Effector memory CD4-positive, alpha-beta T cell (primary cell): ENCODE results near the gene PMEPA1.
A peak's percentile ranks its signal among the peaks of the same experiment; 100 is the strongest.
"Not testable (repeated sequence)": the region's sequence is repeated elsewhere in the genome, so short reads cannot be mapped to it uniquely, and the experiment has no call there.

Experiments used
- DNase-seq, 3 donors: peaks; one replicate each; pipeline ENCODE4 v3.0.0-alpha.2; 2020
- H3K27ac ChIP-seq: 2 replicates; pipeline ENCODE4 v1.7.0; 2013; ENCODE audit warnings: mild to moderate bottlenecking, low read length, moderate library complexity; ENCODE audit not compliant: insufficient read depth, poor library complexity, severe bottlenecking
- H3K27me3 ChIP-seq: replicated peaks from 2 replicates; pipeline ENCODE4 v1.7.0; 2013; ENCODE audit warnings: mild to moderate bottlenecking, low read length; ENCODE audit not compliant: insufficient read depth, control insufficient read depth, poor library complexity, severe bottlenecking
- H3K36me3 ChIP-seq: 2 replicates; pipeline ENCODE4 v1.7.0; 2013; ENCODE audit warnings: mild to moderate bottlenecking, low read length, moderate library complexity; ENCODE audit not compliant: control insufficient read depth, insufficient read depth
- H3K4me1 ChIP-seq: 2 replicates; pipeline ENCODE4 v1.7.0; 2013; ENCODE audit warnings: low read length, mild to moderate bottlenecking; ENCODE audit not compliant: control insufficient read depth, insufficient read depth, poor library complexity, severe bottlenecking
- H3K4me3 ChIP-seq: 2 replicates; pipeline ENCODE4 v1.7.0; 2013; ENCODE audit warnings: low read length, low read depth, mild to moderate bottlenecking; ENCODE audit not compliant: insufficient read depth, poor library complexity, severe bottlenecking
- H3K9me3 ChIP-seq: 2 replicates; pipeline ENCODE4 v1.7.0; 2013; ENCODE audit warnings: mild to moderate bottlenecking, low read length, moderate library complexity; ENCODE audit not compliant: control insufficient read depth

Gene PMEPA1

DNA sequence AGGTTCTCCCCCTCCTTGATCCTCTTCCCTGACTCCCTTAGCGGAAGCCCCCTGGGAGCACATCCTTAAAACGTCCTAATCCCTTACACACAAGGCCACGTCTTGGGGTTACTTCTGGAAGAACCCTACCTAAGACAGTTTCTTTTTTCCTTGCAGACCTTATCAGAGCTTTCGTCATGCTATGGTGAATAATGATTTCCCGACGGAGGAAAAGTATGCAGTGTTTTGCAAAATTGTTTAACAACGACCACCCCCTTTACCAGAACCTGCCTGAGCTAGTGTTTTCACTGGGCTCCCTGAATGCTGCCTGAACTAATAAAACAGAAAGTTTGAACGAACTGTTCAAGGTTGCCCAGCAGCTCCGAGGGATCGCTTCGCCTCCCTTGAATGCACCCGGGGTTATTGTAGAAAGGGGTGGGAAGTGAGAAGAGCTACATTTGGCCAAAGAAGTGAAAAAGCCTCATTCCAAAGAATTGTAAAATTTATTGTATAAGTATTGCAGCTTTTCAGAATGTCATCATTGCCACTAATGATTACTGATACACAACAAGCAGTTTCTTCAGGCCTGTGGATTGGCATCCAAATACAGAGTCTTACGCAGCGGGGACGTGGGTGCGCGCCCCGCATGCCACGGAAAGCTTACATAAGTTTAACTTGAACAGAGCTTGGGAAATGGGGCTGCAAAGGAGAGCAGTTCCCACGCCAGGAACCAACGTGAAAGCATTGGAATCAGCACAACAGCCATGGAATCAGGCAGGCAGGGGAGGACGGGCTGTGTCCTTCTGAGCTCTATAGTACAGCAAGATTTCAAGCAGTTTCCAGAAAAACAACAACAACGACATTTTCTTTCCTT lies 61.7 kb downstream of the PMEPA1 start:
- Histone ChIP-seq H3K36me3 (no peaks in the 10 kb centered on the region), H3K9me3 (no peaks in the 10 kb centered on the region), H3K4me1 (no peaks in the 10 kb centered on the region), H3K27me3 (no peaks in the 10 kb centered on the region), H3K4me3 (no peak overlapping the region), H3K27ac (no peak overlapping the region)
- DNase-seq: no peak

- no peaks in the 10 kb centered on the region for H3K4me1 ChIP-seq
- no peak for DNase-seq
- H3K9me3 ChIP-seq: no peaks in the 10 kb centered on the region
- H3K36me3 ChIP-seq: no peaks in the 10 kb centered on the region
- H3K4me3 ChIP-seq: no peak overlapping the region
- no peak overlapping the region for H3K27ac ChIP-seq
- H3K27me3 ChIP-seq: no peaks in the 10 kb centered on the region
Observed at GRCh38 chr20:57647006-57647932, 62.5 kb downstream of the PMEPA1 start.

DNA sequence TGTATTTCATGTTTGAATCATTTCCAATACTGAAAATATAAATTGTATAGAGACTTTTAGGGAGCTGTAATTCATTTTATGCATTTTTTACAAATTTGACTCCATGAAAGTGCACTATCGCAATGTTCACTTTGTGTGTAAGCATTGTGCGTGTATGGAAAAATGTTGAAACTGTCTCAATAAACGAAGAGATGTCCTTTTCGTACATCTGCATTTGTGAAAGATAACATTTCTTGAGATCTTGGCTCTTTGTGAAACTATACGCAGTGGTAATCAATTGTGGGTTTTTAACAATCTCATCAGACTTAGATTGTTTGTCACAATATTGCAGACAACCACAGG lies 70.9 kb downstream of the PMEPA1 start:
- Histone ChIP-seq H3K27ac (no peak overlapping the region), H3K36me3 (no peaks in the 10 kb centered on the region), H3K4me3 (no peak overlapping the region), H3K27me3 (no peaks in the 10 kb centered on the region), H3K9me3 (no peaks in the 10 kb centered on the region), H3K4me1 (peaks cover 8% of the 10 kb centered on the region)
- DNase-seq: no peak

DNA sequence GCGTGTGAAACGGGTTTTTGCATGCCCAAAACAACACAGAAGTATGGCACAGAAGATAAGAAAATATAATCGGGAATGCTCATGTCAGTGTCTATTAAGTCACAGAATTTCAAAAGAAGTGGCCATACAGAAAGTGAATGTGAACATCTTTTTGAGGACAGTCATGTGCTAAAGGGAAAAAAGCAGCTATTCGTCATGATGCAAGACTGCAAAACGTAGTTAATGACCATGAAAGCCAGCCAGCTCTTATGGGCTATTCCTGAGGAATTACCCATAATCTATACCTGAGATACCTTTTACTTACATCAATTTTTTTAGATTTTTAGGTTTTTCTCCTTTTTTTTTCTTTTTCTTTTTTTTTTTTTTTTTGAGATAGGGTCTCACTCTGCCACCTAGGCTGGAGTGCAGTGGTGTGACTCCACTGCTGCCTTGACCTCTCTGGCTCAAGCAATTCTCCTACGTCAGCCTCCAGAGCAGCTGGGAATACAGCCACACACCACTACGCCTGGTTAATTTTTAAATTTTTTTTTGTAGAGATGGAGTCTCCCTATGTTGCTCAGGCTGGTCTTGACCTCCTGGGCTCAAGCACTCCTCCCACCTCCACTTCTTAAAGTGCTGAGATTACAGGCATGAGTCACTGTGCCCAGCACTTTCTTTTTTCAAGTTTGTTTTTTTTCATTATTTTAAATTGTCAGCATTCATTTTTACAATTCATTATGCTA lies 71.5 kb downstream of the PMEPA1 start:
- Histone ChIP-seq H3K4me1 (peaks cover 11% of the 10 kb centered on the region), H3K36me3 (no peaks in the 10 kb centered on the region), H3K9me3 (no peaks in the 10 kb centered on the region), H3K4me3 (no peak overlapping the region), H3K27me3 (no peaks in the 10 kb centered on the region), H3K27ac (no peak overlapping the region)
- DNase-seq: no peak

- no peaks in the 10 kb centered on the region for H3K9me3 ChIP-seq
- no peaks in the 10 kb centered on the region for H3K27me3 ChIP-seq
- DNase-seq: no peak
- no peak overlapping the region for H3K27ac ChIP-seq
- no peak overlapping the region for H3K4me3 ChIP-seq
- peaks cover 11% of the 10 kb centered on the region for H3K4me1 ChIP-seq
- H3K36me3 ChIP-seq: no peaks in the 10 kb centered on the region
Observed at GRCh38 chr20:57633945-57634491, 75.8 kb downstream of the PMEPA1 start.

- no peak for DNase-seq
- Histone ChIP-seq H3K27ac (no peak overlapping the region), H3K27me3 (no peaks in the 10 kb centered on the region), H3K36me3 (no peaks in the 10 kb centered on the region), H3K4me1 (peaks cover 18% of the 10 kb centered on the region), H3K9me3 (no peaks in the 10 kb centered on the region), H3K4me3 (no peak overlapping the region)
Observed at GRCh38 chr20:57632286-57632685, 77.5 kb downstream of the PMEPA1 start.

GRCh38 chr20:57630061-57630460 lies 79.8 kb downstream of the PMEPA1 start:
- peak overlapping the region; percentile 78 for H3K27ac ChIP-seq
- no peaks in the 10 kb centered on the region for H3K36me3 ChIP-seq
- H3K4me3 ChIP-seq: peak overlapping the region; percentile 8
- DNase-seq: no peak
- no peaks in the 10 kb centered on the region for H3K9me3 ChIP-seq
- peaks cover 20% of the 10 kb centered on the region for H3K4me1 ChIP-seq
- H3K27me3 ChIP-seq: no peaks in the 10 kb centered on the region

DNA sequence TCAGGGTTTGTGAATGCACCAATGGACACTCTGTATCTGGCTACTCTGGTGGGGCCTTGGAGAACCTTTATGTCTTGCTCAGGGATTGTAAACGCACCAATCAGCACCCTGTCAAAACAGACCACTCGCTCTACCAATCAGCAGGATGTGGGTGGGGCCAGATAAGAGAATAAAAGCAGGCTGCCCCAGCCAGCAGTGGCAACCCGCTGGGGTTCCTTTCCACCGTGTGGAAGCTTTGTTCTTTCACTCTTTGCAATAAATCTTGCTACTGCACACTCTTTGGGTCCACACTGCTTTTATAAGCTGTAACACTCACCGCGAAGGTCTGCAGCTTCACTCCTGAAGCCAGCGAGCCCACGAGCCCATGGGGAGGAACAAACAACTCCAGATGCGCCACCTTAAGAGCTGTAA lies 80.3 kb downstream of the PMEPA1 start:
- not testable (repeated sequence) for H3K36me3 ChIP-seq, H3K9me3 ChIP-seq, DNase-seq, H3K27me3 ChIP-seq
- Histone ChIP-seq H3K4me1 (peaks cover 18% of the 10 kb centered on the region), H3K4me3 (peak overlapping the region; percentile 8), H3K27ac (peak overlapping the region; percentile 78)

GRCh38 chr20:57628962-57629308 lies 80.9 kb downstream of the PMEPA1 start:
- H3K27me3 ChIP-seq, H3K4me3 ChIP-seq, H3K9me3 ChIP-seq, DNase-seq, H3K36me3 ChIP-seq: not testable (repeated sequence)
- Histone ChIP-seq H3K4me1 (peaks cover 13% of the 10 kb centered on the region), H3K27ac (peak overlapping the region; percentile 78)
